HG03460 (cell line): ENCODE results near the gene NCAM1.

Experiments used
- ATAC-seq: cut with Tn5 transposase; IDR thresholded peaks from one replicate; pipeline ENCODE4 v1.9.1; 2021; ENCODE audit not compliant: unreplicated experiment

The NCAM1 gene

DNA sequence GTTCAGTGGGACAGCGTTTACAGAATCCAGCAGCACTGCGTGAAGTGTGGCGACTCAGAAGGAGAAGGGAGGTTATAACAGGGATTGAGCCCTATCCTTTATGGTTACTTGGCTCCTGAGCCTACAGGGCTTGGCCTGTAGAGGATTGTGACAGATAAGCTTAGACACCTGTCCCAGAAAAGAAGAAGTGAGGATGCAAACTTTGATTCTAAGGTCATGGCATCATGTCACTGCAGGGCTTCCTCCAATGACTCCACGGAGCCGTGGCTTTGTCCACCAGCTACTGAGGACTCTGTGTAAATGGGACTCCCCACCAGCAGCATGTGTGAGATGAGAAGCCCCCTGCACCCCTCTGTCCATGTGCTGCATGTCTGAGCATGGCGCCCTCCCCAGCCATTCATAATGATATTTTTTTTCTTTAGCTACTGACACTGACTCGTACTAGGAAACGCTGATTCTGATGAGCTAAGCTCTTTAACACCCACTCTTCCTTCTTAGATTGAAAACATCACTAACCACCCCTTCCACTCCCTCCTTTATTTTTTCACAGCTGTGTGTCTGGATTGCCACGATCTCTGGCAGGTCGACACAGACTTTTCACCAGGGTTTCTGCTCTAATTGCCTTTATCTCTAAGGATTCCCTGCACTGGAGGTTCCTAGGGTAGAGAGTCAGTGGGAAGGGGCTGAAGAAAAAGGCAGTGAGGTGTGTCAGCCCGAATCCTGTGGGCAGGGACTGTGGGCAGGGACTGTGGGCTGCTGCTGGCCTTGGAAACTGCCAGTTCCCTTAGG, 287.7 kb downstream of the NCAM1 start:
- no peak for ATAC-seq

GRCh38 chr11:113249491-113249763, 288.2 kb downstream of the NCAM1 start:
- no peak for ATAC-seq

DNA sequence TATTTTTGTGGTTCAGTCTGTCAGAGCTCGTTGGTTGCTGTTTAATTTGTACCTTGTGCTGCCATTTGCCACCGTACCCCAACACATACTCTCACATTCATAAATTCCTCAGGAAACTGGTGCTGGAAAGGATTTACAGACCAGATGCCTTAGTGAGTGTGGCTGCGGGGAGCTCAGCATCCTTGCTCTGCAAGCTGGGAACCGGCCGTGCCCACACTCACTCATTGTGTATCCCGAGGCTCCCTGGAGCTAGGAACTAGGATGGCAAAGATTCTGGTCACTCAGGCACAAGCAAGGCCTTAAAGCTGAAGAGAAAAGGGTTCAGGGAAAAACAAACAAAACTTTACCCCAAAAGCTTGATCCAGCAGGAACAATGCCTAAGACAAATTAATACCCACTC, 288.6 kb downstream of the NCAM1 start:
- no peak for ATAC-seq

GRCh38 chr11:113251281-113251680, 290.1 kb downstream of the NCAM1 start:
- no peak for ATAC-seq

GRCh38 chr11:113253406-113253805, 292.2 kb downstream of the NCAM1 start:
- no peak for ATAC-seq

DNA sequence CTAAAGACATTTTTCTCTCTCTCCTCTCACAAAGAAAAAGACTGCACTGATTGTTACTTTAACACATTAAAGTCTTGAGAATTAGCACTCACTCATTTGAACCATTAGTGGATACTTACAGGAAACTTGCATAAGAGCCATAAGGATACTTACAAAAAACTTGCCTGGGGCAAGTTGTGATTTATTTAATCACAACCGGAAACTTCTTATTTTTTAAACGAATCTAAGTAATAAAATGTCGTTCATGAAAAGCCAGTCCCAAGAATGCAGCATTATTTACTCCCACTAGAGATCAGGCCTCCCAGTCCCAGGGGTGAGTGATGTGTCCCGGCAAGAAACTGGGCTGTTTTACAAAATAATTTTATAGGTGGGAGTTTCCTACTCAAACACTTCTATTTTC, 293.9 kb downstream of the NCAM1 start:
- no peak for ATAC-seq

- no peak for ATAC-seq
These were observed 294.5 kb downstream of the NCAM1 start for GRCh38 chr11:113255741-113256140.

GRCh38 chr11:113256431-113257202, 295.4 kb downstream of the NCAM1 start:
- no peak for ATAC-seq

- no peak for ATAC-seq
These were observed 298.8 kb downstream of the NCAM1 start for GRCh38 chr11:113260096-113260425.

DNA sequence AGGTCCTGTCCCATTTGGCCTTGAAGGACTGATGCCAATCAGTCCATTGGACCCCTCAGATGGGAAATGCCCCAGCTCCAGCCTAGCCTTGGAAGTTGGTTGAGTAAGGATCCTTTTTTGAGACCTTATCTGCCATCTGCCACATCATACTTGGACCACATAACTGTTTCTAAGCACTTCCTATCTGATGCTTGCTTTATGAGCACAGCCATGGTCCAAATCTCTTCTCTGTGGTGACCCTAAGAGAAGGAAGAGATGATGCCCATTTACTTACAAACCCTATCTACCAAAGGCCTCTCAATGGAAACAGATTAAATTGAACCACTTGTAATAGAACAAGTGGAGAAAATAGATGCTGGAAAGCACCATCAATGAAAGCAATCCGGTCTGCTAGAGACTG, 299.3 kb downstream of the NCAM1 start:
- ATAC-seq = no peak

DNA sequence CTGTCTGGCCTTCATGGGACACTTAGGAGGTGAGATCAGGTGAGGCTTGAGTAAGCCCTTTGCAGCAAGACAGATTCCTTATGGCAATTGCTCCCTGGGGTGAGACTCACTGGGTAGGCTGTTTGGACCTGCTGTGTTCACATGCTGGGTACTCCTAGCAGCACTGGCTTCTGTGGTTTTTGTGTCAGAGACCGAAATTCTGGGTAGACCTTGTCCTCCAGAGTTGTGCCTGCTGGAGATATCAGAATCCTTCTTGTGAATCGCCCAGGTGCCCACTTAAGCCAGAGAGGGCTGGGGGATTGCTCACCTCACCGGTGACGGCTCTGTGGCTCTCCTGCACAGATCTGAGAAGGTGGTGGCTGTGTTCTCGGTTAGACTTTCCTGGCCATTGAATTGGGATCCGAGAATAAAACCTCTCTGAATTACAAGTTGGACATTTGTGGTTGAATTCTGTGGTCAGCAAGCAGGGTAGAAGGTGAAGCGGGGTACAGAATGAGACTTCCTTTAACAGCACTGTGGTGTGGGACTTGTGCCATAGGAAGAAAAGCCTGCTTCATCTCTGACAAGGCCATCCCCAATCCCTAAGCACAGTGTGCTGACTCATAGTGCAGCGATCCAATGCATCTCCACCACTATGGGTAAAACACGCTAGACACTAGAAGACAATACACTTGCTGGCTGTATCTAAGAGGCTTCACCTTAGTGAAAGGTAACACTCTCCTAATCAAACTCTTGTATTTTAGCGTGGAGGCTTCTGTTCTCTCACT, 300.7 kb downstream of the NCAM1 start:
- ATAC-seq = no peak

DNA sequence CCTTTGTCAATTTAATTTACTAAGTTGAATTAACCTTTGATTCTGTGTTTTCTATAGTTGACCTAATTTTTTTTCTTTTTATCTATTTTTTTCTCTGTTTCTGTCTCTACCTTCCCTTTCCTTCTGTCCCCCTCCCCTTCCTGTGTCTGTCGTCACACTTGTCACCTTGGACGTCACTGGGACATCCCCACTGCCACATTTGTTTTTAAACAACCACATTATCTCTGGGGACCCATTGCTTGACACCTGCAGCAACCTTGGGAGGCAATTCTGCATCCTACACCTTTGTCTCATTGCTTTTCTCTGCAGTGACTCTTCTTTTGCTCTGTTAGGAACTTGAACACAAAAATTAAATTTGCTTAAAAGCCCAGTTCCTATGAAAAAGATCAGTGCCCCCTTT, 301.4 kb downstream of the NCAM1 start:
- ATAC-seq = no peak

DNA sequence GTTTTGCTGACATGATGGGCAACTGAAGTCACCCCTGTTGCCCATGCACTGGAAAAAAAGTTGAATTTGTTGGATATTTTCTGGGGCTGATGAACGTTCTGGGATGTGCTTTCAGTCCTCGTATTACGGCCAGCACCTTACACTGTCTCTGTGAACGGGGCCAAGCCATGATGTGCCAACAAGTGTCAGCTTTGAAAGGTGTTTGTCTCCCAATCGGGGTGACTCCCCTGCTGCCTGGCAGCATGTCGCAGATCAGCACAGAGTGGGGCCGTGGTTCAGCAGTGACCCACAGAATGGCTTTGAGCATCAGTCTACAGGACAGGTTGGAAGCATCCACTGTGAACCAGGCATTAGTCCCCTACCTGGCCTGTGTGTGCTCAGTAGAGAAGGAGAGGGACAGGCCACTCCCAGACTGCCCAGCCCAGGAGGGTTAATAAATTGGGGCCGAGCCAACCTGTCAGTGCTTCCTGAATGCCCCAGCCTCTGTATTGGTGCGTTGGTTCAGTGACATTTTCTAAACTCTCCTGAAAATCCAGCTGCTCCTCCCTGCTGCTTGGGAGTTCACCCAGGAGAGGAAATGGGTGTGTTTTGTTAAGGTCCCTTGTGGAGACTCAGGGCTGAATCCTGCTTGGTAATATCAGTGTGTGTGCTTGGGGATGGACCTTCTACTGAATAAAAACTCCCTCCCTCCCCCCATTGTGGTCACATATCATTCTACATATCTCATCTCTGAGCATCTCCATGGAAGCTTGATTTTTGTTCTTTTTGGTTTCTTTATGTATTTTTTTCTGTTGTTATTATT, 302.4 kb downstream of the NCAM1 start:
- no peak for ATAC-seq

DNA sequence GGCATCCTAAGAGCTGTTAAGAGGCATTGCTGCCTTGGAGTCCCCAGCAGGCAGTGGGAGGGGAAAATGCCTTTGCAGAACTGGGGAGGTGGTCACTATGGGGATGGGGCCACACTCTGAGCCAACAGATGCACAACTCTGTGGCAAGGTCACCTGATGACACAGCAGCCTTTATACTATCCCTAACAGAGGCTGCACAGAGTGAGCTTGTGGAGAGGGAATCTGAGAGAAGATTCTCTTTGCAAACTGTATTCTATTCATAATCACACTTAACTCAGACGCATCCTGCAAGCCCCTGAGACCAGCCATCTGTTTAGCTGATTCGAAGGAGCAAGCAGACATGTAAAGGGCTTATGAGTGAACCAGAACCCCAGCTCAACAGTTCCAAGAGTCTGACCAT, 304.1 kb downstream of the NCAM1 start:
- ATAC-seq = no peak

DNA sequence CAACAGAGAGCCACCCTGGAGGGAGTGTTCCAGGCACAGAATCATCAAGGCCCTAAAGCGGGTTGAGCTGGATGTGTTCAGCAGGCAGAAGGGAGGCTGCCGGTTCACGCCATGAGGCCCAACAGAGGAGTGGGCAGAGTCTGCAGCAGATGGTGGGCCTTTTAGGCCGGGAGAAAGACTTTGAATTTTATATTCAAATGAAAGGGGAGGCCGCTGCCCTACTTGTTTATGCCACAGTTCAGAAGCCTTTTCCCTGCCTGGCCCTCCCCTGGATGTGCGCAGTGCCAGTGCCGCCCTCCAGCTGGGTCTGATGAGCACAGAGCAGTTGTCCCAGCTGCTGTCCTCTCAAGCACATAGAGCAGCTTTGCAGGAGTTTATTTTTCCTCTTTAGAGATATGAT, 306.3 kb downstream of the NCAM1 start:
- no peak for ATAC-seq

GRCh38 chr11:113269096-113269495, 307.9 kb downstream of the NCAM1 start:
- no peak for ATAC-seq

DNA sequence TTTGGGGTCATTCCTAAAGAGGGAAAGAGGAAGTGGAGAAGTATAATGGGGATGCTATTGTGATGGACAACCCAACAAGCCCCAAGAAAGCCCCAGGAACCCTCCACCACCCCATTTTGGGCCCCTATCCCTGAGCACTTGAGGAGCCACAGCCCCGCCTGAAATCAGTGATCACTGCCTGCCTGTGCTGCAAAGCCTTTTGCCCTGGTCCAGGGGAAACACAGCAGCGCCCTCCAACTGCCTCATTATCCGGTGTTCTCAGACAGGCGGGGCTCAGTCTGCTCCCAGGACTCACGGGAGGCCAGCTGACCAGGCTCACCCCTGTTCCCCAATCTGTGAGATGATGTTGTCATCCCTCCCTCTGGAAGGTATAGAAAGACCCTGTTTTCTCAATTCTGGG, 308.4 kb downstream of the NCAM1 start:
- ATAC-seq = no peak

DNA sequence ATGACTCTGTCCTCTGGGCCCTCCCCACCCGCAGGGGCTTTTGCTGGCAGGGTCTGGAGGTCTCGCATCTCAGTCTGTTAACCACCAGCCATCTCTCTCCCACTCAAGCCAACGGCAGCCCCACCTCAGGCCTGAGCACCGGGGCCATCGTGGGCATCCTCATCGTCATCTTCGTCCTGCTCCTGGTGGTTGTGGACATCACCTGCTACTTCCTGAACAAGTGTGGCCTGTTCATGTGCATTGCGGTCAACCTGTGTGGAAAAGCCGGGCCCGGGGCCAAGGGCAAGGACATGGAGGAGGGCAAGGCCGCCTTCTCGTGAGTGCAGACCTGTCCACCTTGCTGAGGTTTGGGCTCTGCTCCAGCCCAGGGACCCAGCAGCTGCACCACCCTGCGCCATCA, 308.9 kb downstream of the NCAM1 start:
- ATAC-seq = no peak

DNA sequence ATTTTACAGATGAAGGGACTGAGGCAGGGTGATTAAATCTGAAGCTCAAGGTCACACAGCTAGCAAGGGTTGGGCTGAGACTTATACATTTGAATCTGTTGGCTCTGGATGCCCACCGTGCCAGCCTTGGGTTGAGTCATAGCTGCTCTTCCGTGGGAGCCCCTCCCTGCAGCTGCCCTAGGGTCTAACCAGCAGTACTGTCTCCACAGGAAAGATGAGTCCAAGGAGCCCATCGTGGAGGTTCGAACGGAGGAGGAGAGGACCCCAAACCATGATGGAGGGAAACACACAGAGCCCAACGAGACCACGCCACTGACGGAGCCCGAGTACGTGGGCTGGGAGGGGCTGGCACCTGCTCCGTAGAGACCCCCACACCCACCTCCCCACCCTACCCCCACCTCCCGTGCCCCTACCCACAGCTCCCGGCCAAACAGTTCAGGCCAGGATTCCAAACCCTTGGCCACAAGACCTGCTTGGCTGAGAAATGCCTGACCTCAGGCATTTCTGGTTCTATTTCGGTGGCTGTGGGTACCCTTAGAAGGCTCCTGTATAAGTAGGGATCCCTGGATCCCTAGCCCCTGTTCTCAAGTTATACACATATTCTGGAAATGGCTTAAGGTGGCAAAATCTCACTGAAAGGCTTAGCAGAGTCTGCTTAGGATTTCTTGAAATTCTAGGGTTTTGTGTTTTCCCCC, 310.5 kb downstream of the NCAM1 start:
- no peak for ATAC-seq

- ATAC-seq = no peak
These were observed 311.1 kb downstream of the NCAM1 start for GRCh38 chr11:113272281-113272680.
